ENCODE measurements around the gene SLIT3.

SLIT3 gene

DNA sequence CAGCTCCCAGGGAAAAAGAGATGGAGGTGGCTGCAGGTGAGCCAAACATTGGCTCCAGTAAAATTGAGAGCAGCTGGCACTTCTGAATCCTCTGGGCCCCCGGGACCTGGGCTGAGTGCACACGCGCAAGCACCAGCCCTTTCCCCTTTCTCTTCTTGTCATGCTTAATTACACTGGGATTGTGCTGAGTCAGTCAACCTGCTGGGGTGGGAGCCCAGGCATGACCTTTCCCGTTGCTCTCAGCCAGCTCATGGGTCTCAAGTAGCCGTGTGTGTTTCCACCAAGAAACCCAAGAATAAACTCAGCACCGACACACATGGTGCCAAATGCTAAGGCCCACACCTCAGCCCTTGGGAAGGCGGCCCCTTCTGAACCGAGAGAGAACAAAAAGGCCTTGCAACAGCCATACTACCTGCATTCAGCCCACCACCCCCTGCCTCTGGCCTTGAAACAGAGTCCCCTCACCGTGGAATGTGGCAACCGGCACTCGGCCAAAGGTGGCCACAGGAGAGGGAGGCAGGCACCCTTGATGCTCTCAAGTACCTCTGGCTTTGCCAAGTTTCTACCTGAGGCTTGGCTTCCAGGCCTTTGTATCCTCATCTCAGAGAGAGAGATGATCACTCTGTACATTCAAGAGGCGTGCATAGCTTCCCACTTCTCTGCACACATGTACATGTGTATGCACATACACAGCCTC, 28.1 kb downstream of the SLIT3 start:
- Histone ChIP-seq H3K27me3 (ENCODE audit: low read length) (no peaks in the 10 kb centered on the region), H3K4me3 (ENCODE audit: insufficient read depth, low read length, poor library complexity, severe bottlenecking) (no peak overlapping the region), H3F3A (ENCODE audit: insufficient read depth) (no peaks in the 10 kb centered on the region), H3K79me2 (ENCODE audit: insufficient read depth, low read length) (no peaks in the 10 kb centered on the region), H3K36me3 (ENCODE audit: low read length) (no peaks in the 10 kb centered on the region), H3K9me3 (ENCODE audit: insufficient read depth, low read length) (no peaks in the 10 kb centered on the region), H3K4me2 (ENCODE audit: low read depth, low read length, poor library complexity, severe bottlenecking) (no peak overlapping the region), H2AFZ (ENCODE audit: low read depth, low read length, severe bottlenecking) (no peak overlapping the region), H4K20me1 (ENCODE audit: low read depth, low read length) (no peaks in the 10 kb centered on the region), H3K9ac (ENCODE audit: low read length) (no peak overlapping the region), H3K9me2 (replicated peaks; ENCODE audit: insufficient read depth, low read length) (no peaks in the 10 kb centered on the region), H3K27ac (ENCODE audit: low read depth, low read length) (no peak overlapping the region)
- no peak for TF ChIP-seq EZH2phosphoT487 (conservative IDR thresholded peaks at IDR 0.05; ENCODE audit: low read length)
- TF ChIP-seq, protein P1, sequence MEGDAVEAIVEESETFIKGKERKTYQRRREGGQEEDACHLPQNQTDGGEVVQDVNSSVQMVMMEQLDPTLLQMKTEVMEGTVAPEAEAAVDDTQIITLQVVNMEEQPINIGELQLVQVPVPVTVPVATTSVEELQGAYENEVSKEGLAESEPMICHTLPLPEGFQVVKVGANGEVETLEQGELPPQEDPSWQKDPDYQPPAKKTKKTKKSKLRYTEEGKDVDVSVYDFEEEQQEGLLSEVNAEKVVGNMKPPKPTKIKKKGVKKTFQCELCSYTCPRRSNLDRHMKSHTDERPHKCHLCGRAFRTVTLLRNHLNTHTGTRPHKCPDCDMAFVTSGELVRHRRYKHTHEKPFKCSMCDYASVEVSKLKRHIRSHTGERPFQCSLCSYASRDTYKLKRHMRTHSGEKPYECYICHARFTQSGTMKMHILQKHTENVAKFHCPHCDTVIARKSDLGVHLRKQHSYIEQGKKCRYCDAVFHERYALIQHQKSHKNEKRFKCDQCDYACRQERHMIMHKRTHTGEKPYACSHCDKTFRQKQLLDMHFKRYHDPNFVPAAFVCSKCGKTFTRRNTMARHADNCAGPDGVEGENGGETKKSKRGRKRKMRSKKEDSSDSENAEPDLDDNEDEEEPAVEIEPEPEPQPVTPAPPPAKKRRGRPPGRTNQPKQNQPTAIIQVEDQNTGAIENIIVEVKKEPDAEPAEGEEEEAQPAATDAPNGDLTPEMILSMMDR (IDR thresholded peaks at IDR 0.05; ENCODE audit: insufficient read depth, low read length, poor library complexity, severe bottlenecking), result no peak

GRCh38 chr5:169272111-169272510, 28.8 kb downstream of the SLIT3 start:
- H3K4me3 ChIP-seq (ENCODE audit: insufficient read depth, low read length, poor library complexity, severe bottlenecking), result no peak overlapping the region
- TF ChIP-seq, protein P1 (IDR thresholded peaks at IDR 0.05; ENCODE audit: insufficient read depth, low read length, poor library complexity, severe bottlenecking), result no peak
- TF ChIP-seq EZH2phosphoT487 (conservative IDR thresholded peaks at IDR 0.05; ENCODE audit: low read length), result no peak
- H2AFZ ChIP-seq (ENCODE audit: low read depth, low read length, severe bottlenecking), result no peak overlapping the region
- no peaks in the 10 kb centered on the region for H3K9me3 ChIP-seq (ENCODE audit: insufficient read depth, low read length)
- no peak overlapping the region for H3K4me2 ChIP-seq (ENCODE audit: low read depth, low read length, poor library complexity, severe bottlenecking)
- no peaks in the 10 kb centered on the region for H3K36me3 ChIP-seq (ENCODE audit: low read length)
- no peaks in the 10 kb centered on the region for H3K27me3 ChIP-seq (ENCODE audit: low read length)
- no peaks in the 10 kb centered on the region for H3K9me2 ChIP-seq (replicated peaks; ENCODE audit: insufficient read depth, low read length)
- H3K27ac ChIP-seq (ENCODE audit: low read depth, low read length), result no peak overlapping the region
- H3K9ac ChIP-seq (ENCODE audit: low read length), result no peak overlapping the region
- H3K79me2 ChIP-seq (ENCODE audit: insufficient read depth, low read length), result no peaks in the 10 kb centered on the region
- H4K20me1 ChIP-seq (ENCODE audit: low read depth, low read length), result no peaks in the 10 kb centered on the region
- H3F3A ChIP-seq (ENCODE audit: insufficient read depth), result no peaks in the 10 kb centered on the region

DNA sequence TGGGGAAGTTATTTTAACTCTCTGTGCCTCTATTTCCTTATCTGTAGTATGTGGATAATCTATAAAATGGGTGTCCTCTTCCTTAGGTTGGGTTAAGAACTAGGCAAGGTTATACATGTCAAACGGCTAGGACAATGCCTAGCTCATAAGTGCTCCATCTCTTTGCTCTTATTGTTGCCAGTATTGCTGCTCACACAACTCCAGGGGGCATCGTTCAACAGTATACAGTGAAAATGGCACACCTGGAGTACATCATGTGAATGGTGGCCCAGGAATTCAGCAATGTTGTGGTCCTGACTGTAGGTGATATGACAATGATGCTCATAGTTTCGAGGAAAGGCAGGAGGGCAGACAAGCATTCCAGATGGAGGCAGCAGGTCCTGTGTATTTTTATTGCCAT, 30.1 kb downstream of the SLIT3 start:
- Histone ChIP-seq H3K9me3 (ENCODE audit: insufficient read depth, low read length) (no peaks in the 10 kb centered on the region), H3K27me3 (ENCODE audit: low read length) (no peaks in the 10 kb centered on the region), H3K27ac (ENCODE audit: low read depth, low read length) (no peak overlapping the region), H3F3A (ENCODE audit: insufficient read depth) (no peaks in the 10 kb centered on the region), H3K79me2 (ENCODE audit: insufficient read depth, low read length) (no peaks in the 10 kb centered on the region), H3K9ac (ENCODE audit: low read length) (no peak overlapping the region), H4K20me1 (ENCODE audit: low read depth, low read length) (no peaks in the 10 kb centered on the region), H2AFZ (ENCODE audit: low read depth, low read length, severe bottlenecking) (no peak overlapping the region), H3K9me2 (replicated peaks; ENCODE audit: insufficient read depth, low read length) (no peaks in the 10 kb centered on the region), H3K4me2 (ENCODE audit: low read depth, low read length, poor library complexity, severe bottlenecking) (no peak overlapping the region), H3K36me3 (ENCODE audit: low read length) (no peaks in the 10 kb centered on the region), H3K4me3 (ENCODE audit: insufficient read depth, low read length, poor library complexity, severe bottlenecking) (no peak overlapping the region)
- TF ChIP-seq EZH2phosphoT487 (conservative IDR thresholded peaks at IDR 0.05; ENCODE audit: low read length), result no peak
- TF ChIP-seq, protein P1 (IDR thresholded peaks at IDR 0.05; ENCODE audit: insufficient read depth, low read length, poor library complexity, severe bottlenecking), result no peak

Data from SU-DHL-6 (cell line).